Upper lobe of left lung (tissue), 4 donors: ENCODE measurements around the gene GLDN.

Source experiments
- CTCF ChIP-seq, 6 experiments: fragments of 450-650 bp in 4 of 6; fragments of 200-600 bp in 2 of 6; sonication (generic) in 2 of 6; IDR thresholded peaks; one replicate each; pipeline ENCODE4 v1.5.1; 2016 to 2019; ENCODE audit warnings: antibody characterized with exemption in 6 of 6
- EP300 ChIP-seq, 4 donors: sonication (generic); formaldehyde crosslinking; IDR thresholded peaks; one replicate each; pipeline ENCODE4 v1.5.1; 2017; ENCODE audit warnings: antibody characterized with exemption in 4 of 4, control low read depth in 2 of 4
- POLR2A ChIP-seq, 4 donors: fragments of 450-650 bp; IDR thresholded peaks; one replicate each; pipeline ENCODE4 v1.5.1; 2016 to 2017; ENCODE audit warnings: antibody characterized with exemption in 4 of 4, mild to moderate bottlenecking in 2 of 4
- POLR2AphosphoS5 ChIP-seq, 2 donors: sonication (generic); formaldehyde crosslinking; IDR thresholded peaks; one replicate each; pipeline ENCODE4 v1.5.1; 2017; ENCODE audit warnings: antibody characterized with exemption in 2 of 2

- no peak for TF ChIP-seq CTCF (IDR thresholded peaks at IDR 0.05)
- TF ChIP-seq POLR2A (IDR thresholded peaks at IDR 0.05): no peak
- TF ChIP-seq EP300 (IDR thresholded peaks at IDR 0.05): no peak
- no peak for TF ChIP-seq POLR2AphosphoS5 (IDR thresholded peaks at IDR 0.05)
These were observed 34.6 kb downstream of the GLDN start for GRCh38 chr15:51375966-51376640.
